Adrenal gland (tissue), 12 donors: Measurements from ENCODE around the gene NHERF1. TPM values are rescaled to one million over a fixed set of nuclear protein-coding genes. Genes with fewer than 3 reads are reported as not detected.

ENCODE experiments used
- DNase-seq, 7 donors: peaks; one replicate each; pipeline ENCODE4 v3.0.0-alpha.2; 2019 to 2020
- H3K27ac ChIP-seq, 5 donors: fragments of 200-600 bp; sonication (generic) in 4 of 5; 1 replicate in 3 of 5; 2 replicates in 2 of 5; pipeline versions ENCODE4 v1.5.1 to v1.8.0; 2016 to 2020; ENCODE audit warnings: mild to moderate bottlenecking in 1 of 5
- H3K27me3 ChIP-seq: fragments of 200-600 bp; 2 replicates; pipeline ENCODE4 v1.8.0; 2021
- H3K36me3 ChIP-seq, 2 donors: fragments of 200-600 bp; replicated peaks in 1 of 2; 1 replicate in 1 of 2; 2 replicates in 1 of 2; pipeline versions ENCODE4 v1.5.1 to v1.8.0; 2018 to 2022
- H3K4me1 ChIP-seq, 2 donors: fragments of 200-600 bp; replicated peaks in 1 of 2; 1 replicate in 1 of 2; 2 replicates in 1 of 2; pipeline versions ENCODE4 v1.5.1 to v1.8.0; 2018 to 2021
- H3K4me3 ChIP-seq, 4 donors: fragments of 200-600 bp; sonication (generic) in 3 of 4; one replicate each; pipeline ENCODE4 v1.5.1; 2016 to 2018
- H3K9me3 ChIP-seq, 3 donors: fragments of 200-600 bp; sonication (generic) in 1 of 3; replicated peaks in 1 of 3; 1 replicate in 2 of 3; 2 replicates in 1 of 3; pipeline versions ENCODE4 v1.5.1 to v1.8.0; 2016 to 2021
- CTCF ChIP-seq, 6 experiments: fragments of 450-650 bp in 4 of 6; fragments of 200-600 bp in 2 of 6; sonication (generic) in 1 of 6; IDR thresholded peaks; 1 replicate in 5 of 6; 2 replicates in 1 of 6; pipeline versions ENCODE4 v1.5.1 to v1.8.0; 2016 to 2021; ENCODE audit warnings: antibody characterized with exemption in 6 of 6, mild to moderate bottlenecking in 2 of 6, moderate library complexity in 1 of 6
- POLR2A ChIP-seq, 2 donors: fragments of 450-650 bp; IDR thresholded peaks; one replicate each; pipeline ENCODE4 v1.6.1; 2017; ENCODE audit warnings: antibody characterized with exemption in 2 of 2, mild to moderate bottlenecking in 2 of 2, moderate library complexity in 1 of 2
- WGBS, 4 donors: extraction: QIAGEN DNeasy Blood & Tissue Kit in 2 of 4; methylation state at CpG; one replicate each; pipeline versions ENCODE4 v1.1.5 to v1.1.7; 2013 to 2017; 5-methylcytosine and 5-hydroxymethylcytosine counted together
- intact Hi-C, 2 donors: fragments of 100-400 bp; cut with DNase I; formaldehyde crosslinking; loops; one replicate each; pipeline versions ENCODE4 v1.14.1 to v1.15.0; 2022 to 2023
- polyA plus RNA-seq, 3 donors: library from polyadenylated mRNA; stranded (reverse); fragments of 200-250 nt in 2 of 3; fragments of 350-450 nt in 1 of 3; fragmentation: Illumina TruSeq in 1 of 3; extraction: RNeasy Lipid Tissue Mini Kit (QIAGEN cat#74804) in 1 of 3; gene quantifications; one replicate each; pipeline ENCODE4 v1.2.3, GENCODE V29; 2013 to 2014
- total RNA-seq, 9 donors: library from RNA; depleted of rRNA in 4 of 9; stranded (reverse); fragments of >200 nt in 4 of 9; fragments of 120-200 nt in 1 of 9; fragmentation: NEBNext Ultra II Directional in 1 of 9; extraction: Animal tissue kit (Norgen Biotek cat#: 25700) in 1 of 9; gene quantifications; one replicate each; pipeline versions ENCODE4 v1.1.0 to v1.2.4, GENCODE V29; 2013 to 2023
- donor health status: healthy with polysubstance abuse.
- donor health status: Bipolar disorder and iron deficiency.
- donor health status: DM: yes; HTN: yes; CAD: no.
- donor health status: DM: no; HTN: no; CAD: no.
- donor health status: DM: no; HTN: no; CAD: no.
- donor health status: DM: yes; HTN: yes; CAD: no.

Gene NHERF1
- total and polyA plus RNA-seq, 12 donors: 22.0 to 277 (median 209) TPM

- Histone ChIP-seq H3K4me1 (peaks cover 0 to 21% of the 10 kb centered on the region in 2 donors), H3K27ac (no peak overlapping the region), H3K9me3 (no peaks in the 10 kb centered on the region), H3K36me3 (no peaks in the 10 kb centered on the region), H3K4me3 (no peak overlapping the region), H3K27me3 (no peaks in the 10 kb centered on the region)
- TF ChIP-seq CTCF (IDR thresholded peaks at IDR 0.05): no peak
- TF ChIP-seq POLR2A (IDR thresholded peaks at IDR 0.05): no peak
- no peak for DNase-seq
- intact Hi-C loops: no loop called here
- WGBS, 4 donors: 93 to 96% (median 95%) methylated on average over 7 of the region's 7 CpGs
Observed at GRCh38 chr17:74815067-74815466, 66.6 kb downstream of the NHERF1 start.

- TF ChIP-seq POLR2A (IDR thresholded peaks at IDR 0.05) (no peak), CTCF (IDR thresholded peaks at IDR 0.05) (no peak)
- intact Hi-C loops: no loop called here
- 87 to 90% (median 89%) methylated on average over 13 to 15 of the region's 15 CpGs for WGBS, 4 donors
Observed at GRCh38 chr17:74815550-74816370, 67.3 kb downstream of the NHERF1 start.

GRCh38 chr17:74816905-74817620 is 68.6 kb downstream of the NHERF1 start:
- Histone ChIP-seq H3K4me1 (peaks cover 0 to 9% of the 10 kb centered on the region in 2 donors), H3K9me3 (no peaks in the 10 kb centered on the region), H3K27ac (no peak overlapping the region), H3K4me3 (no peak overlapping the region), H3K27me3 (no peaks in the 10 kb centered on the region), H3K36me3 (no peaks in the 10 kb centered on the region)
- WGBS, 4 donors: 90 to 94% (median 92%) methylated on average over 13 to 18 of the region's 18 CpGs
- DNase-seq: no peak
- intact Hi-C loops: no loop called here
- TF ChIP-seq CTCF (IDR thresholded peaks at IDR 0.05) (no peak), POLR2A (IDR thresholded peaks at IDR 0.05) (no peak)

More at GRCh38 chr17:74815550-74816370, 67.3 kb downstream of the NHERF1 start:
- DNase-seq: no peak
- Histone ChIP-seq H3K27me3 (no peaks in the 10 kb centered on the region), H3K27ac (no peak overlapping the region), H3K36me3 (no peaks in the 10 kb centered on the region), H3K9me3 (no peaks in the 10 kb centered on the region), H3K4me1 (peaks cover 0 to 21% of the 10 kb centered on the region in 2 donors), H3K4me3 (no peak overlapping the region)

GRCh38 chr17:74818291-74818938 is 70.0 kb downstream of the NHERF1 start:
- no peak for DNase-seq
- TF ChIP-seq CTCF (IDR thresholded peaks at IDR 0.05) (no peak), POLR2A (IDR thresholded peaks at IDR 0.05) (no peak)
- Histone ChIP-seq H3K36me3 (no peaks in the 10 kb centered on the region), H3K4me3 (no peak overlapping the region), H3K4me1 (no peaks in the 10 kb centered on the region), H3K27ac (no peak overlapping the region), H3K27me3 (no peaks in the 10 kb centered on the region), H3K9me3 (no peaks in the 10 kb centered on the region)
- intact Hi-C loops: no loop called here
- WGBS, 4 donors: 88 to 98% (median 96%) methylated on average over 8 to 16 of the region's 16 CpGs
